Neural progenitor cell (in vitro differentiated cells): ENCODE measurements around the gene AATK. TPM values are rescaled to one million over a fixed set of nuclear protein-coding genes. Genes with fewer than 3 reads are reported as not detected.
A peak's percentile ranks its signal among the peaks of the same experiment; 100 is the strongest.

ENCODE experiments used
- DNase-seq: peaks from one replicate; pipeline ENCODE4 v3.0.0-alpha.2; 2016; ENCODE audit warnings: low spot score
- H2AFZ ChIP-seq: fragments of 200-600 bp; sonication (generic); replicated peaks from 2 replicates; pipeline ENCODE4 v1.6.1; 2016; ENCODE audit warnings: antibody characterized with exemption
- H3F3A ChIP-seq: fragments of 200-600 bp; sonication (generic); 2 replicates; pipeline ENCODE4 v1.6.1; 2016; ENCODE audit warnings: antibody characterized with exemption, low read depth
- H3K27ac ChIP-seq: fragments of 200-600 bp; sonication (generic); 2 replicates; pipeline ENCODE4 v1.5.1; 2016; ENCODE audit warnings: mild to moderate bottlenecking
- H3K27me3 ChIP-seq: fragments of 200-600 bp; sonication (generic); 2 replicates; pipeline ENCODE4 v1.6.1; 2016; ENCODE audit warnings: mild to moderate bottlenecking, moderate library complexity
- H3K36me3 ChIP-seq: fragments of 200-600 bp; sonication (generic); 2 replicates; pipeline ENCODE4 v1.5.1; 2016
- H3K4me1 ChIP-seq: fragments of 200-600 bp; sonication (generic); 2 replicates; pipeline ENCODE4 v1.6.1; 2016; ENCODE audit warnings: mixed run types
- H3K4me2 ChIP-seq: fragments of 200-600 bp; sonication (generic); 2 replicates; pipeline ENCODE4 v1.6.1; 2016
- H3K4me3 ChIP-seq: fragments of 200-600 bp; sonication (generic); 2 replicates; pipeline ENCODE4 v1.5.1; 2016
- H3K79me2 ChIP-seq: fragments of 200-600 bp; sonication (generic); 2 replicates; pipeline ENCODE4 v1.6.1; 2016; ENCODE audit warnings: low read depth
- H3K9ac ChIP-seq: fragments of 200-600 bp; sonication (generic); 2 replicates; pipeline ENCODE4 v1.6.1; 2016
- H3K9me3 ChIP-seq: fragments of 200-600 bp; sonication (generic); 2 replicates; pipeline ENCODE4 v1.5.1; 2016; ENCODE audit warnings: low read depth
- H4K20me1 ChIP-seq: fragments of 200-600 bp; sonication (generic); 2 replicates; pipeline ENCODE4 v1.6.1; 2016; ENCODE audit warnings: low read depth
- H3K27ac Mint-ChIP-seq: 3 replicates; pipeline ENCODE4 v1.8.0; 2021; ENCODE audit warnings: mixed read lengths
- H3K27me3 Mint-ChIP-seq: 2 replicates; pipeline ENCODE4 v1.8.0; 2022; ENCODE audit warnings: low read depth, mild to moderate bottlenecking, inconsistent platforms, moderate library complexity, mixed read lengths; ENCODE audit not compliant: insufficient read depth
- H3K36me3 Mint-ChIP-seq: 3 replicates; pipeline ENCODE4 v1.8.0; 2021; ENCODE audit warnings: mixed read lengths
- H3K4me1 Mint-ChIP-seq: 3 replicates; pipeline ENCODE4 v1.8.0; 2021; ENCODE audit warnings: mixed read lengths
- H3K4me3 Mint-ChIP-seq: 3 replicates; pipeline ENCODE4 v1.8.0; 2021; ENCODE audit warnings: mild to moderate bottlenecking, moderate library complexity, mixed read lengths
- H3K9me3 Mint-ChIP-seq: 3 replicates; pipeline ENCODE4 v1.8.0; 2020; ENCODE audit warnings: mixed read lengths
- EZH2 ChIP-seq: fragments of 200-600 bp; sonication (generic); IDR thresholded peaks from 2 replicates; pipeline ENCODE4 v1.6.1; 2017; ENCODE audit warnings: antibody characterized with exemption, mild to moderate bottlenecking, moderate library complexity
- EZH2phosphoT487 ChIP-seq: fragments of 200-600 bp; sonication (generic); IDR thresholded peaks from 2 replicates; pipeline ENCODE4 v1.6.1; 2017; ENCODE audit warnings: antibody characterized with exemption
- total RNA-seq: library from RNA; depleted of rRNA; stranded (reverse); fragments of >200 nt; gene quantifications from 2 replicates; pipeline ENCODE4 v1.2.3, GENCODE V29; 2015; ENCODE audit warnings: low replicate concordance
- TF ChIP-seq, protein P1 (sequence below): fragments of 200-600 bp; sonication (generic); IDR thresholded peaks from 2 replicates; pipeline ENCODE4 v1.5.1; 2017; ENCODE audit warnings: antibody characterized with exemption, mild to moderate bottlenecking

The AATK gene
- total RNA-seq, 1 donor from 2014 or later = 0.32 TPM

DNA sequence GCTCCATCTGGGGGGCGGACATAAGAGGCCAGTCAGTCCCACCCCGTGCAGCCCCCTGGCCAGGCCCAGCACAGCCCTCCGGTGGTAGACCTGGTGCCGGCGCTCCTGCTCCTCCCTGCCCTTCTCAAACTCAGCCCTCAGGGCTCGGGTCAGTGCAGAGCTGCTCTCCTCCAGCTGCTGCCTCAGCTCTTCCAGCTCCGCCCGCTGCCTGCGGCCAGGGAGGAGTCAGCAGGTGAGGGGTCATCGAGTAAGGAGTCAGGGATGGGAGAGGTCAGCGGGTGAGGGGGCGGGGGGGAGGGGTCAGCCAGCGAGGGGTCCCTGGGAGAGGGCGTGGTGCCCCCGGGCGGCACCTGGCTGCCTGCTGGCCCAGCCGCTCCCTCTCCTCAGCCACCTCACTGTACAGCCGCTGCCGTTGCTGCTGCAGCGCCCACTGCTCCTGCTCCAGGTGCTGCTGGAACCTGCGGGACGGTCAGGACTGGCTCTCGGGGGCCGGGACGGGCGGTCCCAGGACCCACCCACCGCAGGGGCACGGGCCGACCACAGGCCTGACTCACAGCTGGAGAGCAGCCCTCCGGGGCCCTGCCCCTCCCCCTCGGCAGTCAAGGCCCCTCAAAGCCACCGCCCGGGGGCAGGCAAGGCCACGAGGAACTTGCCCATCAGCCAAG lies 26.5 kb upstream of the AATK start:
- Mint-ChIP-seq H3K4me1 (no peaks in the 10 kb centered on the region), H3K27ac (no peak overlapping the region), H3K27me3 (no peaks in the 10 kb centered on the region), H3K4me3 (no peak overlapping the region), H3K36me3 (no peaks in the 10 kb centered on the region), H3K9me3 (no peaks in the 10 kb centered on the region)
- no peaks in the 10 kb centered on the region for H3F3A ChIP-seq
- no peak overlapping the region for H3K27ac ChIP-seq
- no peaks in the 10 kb centered on the region for H3K36me3 ChIP-seq
- DNase-seq = peak; percentile 16
- no peak overlapping the region for H3K9ac ChIP-seq
- H3K27me3 ChIP-seq = no peaks in the 10 kb centered on the region
- no peak overlapping the region for H3K4me2 ChIP-seq
- H3K4me1 ChIP-seq = no peaks in the 10 kb centered on the region
- TF ChIP-seq, protein P1, sequence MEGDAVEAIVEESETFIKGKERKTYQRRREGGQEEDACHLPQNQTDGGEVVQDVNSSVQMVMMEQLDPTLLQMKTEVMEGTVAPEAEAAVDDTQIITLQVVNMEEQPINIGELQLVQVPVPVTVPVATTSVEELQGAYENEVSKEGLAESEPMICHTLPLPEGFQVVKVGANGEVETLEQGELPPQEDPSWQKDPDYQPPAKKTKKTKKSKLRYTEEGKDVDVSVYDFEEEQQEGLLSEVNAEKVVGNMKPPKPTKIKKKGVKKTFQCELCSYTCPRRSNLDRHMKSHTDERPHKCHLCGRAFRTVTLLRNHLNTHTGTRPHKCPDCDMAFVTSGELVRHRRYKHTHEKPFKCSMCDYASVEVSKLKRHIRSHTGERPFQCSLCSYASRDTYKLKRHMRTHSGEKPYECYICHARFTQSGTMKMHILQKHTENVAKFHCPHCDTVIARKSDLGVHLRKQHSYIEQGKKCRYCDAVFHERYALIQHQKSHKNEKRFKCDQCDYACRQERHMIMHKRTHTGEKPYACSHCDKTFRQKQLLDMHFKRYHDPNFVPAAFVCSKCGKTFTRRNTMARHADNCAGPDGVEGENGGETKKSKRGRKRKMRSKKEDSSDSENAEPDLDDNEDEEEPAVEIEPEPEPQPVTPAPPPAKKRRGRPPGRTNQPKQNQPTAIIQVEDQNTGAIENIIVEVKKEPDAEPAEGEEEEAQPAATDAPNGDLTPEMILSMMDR = no peak
- no peak for TF ChIP-seq EZH2
- no peak for TF ChIP-seq EZH2phosphoT487
- no peaks in the 10 kb centered on the region for H3K9me3 ChIP-seq
- no peak overlapping the region for H2AFZ ChIP-seq
- no peaks in the 10 kb centered on the region for H3K79me2 ChIP-seq
- no peak overlapping the region for H3K4me3 ChIP-seq
- no peaks in the 10 kb centered on the region for H4K20me1 ChIP-seq

DNA sequence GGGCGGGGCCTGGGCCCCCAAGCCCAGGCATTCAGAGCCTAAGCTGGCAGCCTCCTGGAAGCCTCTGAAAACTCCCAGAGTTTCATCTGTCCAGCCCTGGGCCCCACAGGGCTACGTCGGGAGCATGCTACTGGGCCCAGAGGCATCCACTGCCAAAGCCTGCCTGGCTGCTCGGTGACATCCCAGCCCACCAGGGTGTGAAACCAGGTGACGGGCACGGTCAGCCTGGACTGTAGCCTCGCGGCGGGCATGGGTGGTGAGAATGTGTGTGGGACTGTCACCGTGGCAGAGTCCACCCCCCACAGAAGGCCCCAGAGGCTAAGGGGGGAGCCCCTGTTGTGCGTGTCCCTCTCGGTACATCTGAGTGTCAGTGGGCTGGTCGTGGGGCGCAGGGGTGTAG lies 25.6 kb upstream of the AATK start:
- Histone ChIP-seq H3F3A (no peaks in the 10 kb centered on the region), H3K27me3 (no peaks in the 10 kb centered on the region), H3K4me3 (no peak overlapping the region), H3K27ac (no peak overlapping the region), H3K79me2 (no peaks in the 10 kb centered on the region), H3K4me1 (no peaks in the 10 kb centered on the region), H2AFZ (no peak overlapping the region), H3K9me3 (no peaks in the 10 kb centered on the region), H3K9ac (no peak overlapping the region), H4K20me1 (no peaks in the 10 kb centered on the region), H3K36me3 (no peaks in the 10 kb centered on the region), H3K4me2 (no peak overlapping the region)
- TF ChIP-seq, protein P1 = no peak
- TF ChIP-seq EZH2phosphoT487 (no peak), EZH2 (no peak)
- no peak overlapping the region for H3K27ac Mint-ChIP-seq
- H3K4me3 Mint-ChIP-seq = no peak overlapping the region
- no peaks in the 10 kb centered on the region for H3K4me1 Mint-ChIP-seq
- H3K27me3 Mint-ChIP-seq = peaks cover 2% of the 10 kb centered on the region
- H3K9me3 Mint-ChIP-seq = no peaks in the 10 kb centered on the region
- H3K36me3 Mint-ChIP-seq = no peaks in the 10 kb centered on the region
- DNase-seq = no peak

DNA sequence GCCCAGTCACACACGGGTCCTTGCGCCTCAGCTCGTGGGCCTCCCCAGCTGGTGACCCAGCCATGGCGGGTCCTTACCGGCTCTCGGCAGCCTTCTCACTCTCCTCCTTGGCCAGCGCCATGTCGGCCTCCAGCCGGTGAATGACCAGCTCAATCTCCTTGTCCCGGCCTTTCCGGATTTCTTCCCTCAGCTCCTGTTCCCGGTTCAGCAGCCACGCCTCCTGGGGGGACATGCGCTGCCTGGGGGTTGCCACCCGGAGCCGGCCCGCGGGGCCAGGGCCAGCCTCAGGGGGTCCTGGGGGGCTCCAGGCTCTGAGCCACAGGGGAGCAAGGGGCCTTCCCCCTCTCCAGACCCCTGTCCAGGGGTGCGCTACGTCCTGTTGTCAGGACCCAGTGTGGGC lies 25.1 kb upstream of the AATK start:
- Histone ChIP-seq H3K36me3 (no peaks in the 10 kb centered on the region), H2AFZ (no peak overlapping the region), H3K4me2 (no peak overlapping the region), H3K27ac (no peak overlapping the region), H3K27me3 (no peaks in the 10 kb centered on the region), H3K4me3 (no peak overlapping the region), H3K9ac (no peak overlapping the region), H3K9me3 (no peaks in the 10 kb centered on the region), H3K4me1 (no peaks in the 10 kb centered on the region), H4K20me1 (no peaks in the 10 kb centered on the region), H3F3A (no peaks in the 10 kb centered on the region), H3K79me2 (no peaks in the 10 kb centered on the region)
- DNase-seq = no peak
- H3K27me3 Mint-ChIP-seq = peaks cover 7% of the 10 kb centered on the region
- TF ChIP-seq, protein P1 = no peak
- TF ChIP-seq EZH2phosphoT487 (no peak), EZH2 (no peak)
- H3K4me1 Mint-ChIP-seq = no peaks in the 10 kb centered on the region
- no peak overlapping the region for H3K4me3 Mint-ChIP-seq
- H3K36me3 Mint-ChIP-seq = no peaks in the 10 kb centered on the region
- no peaks in the 10 kb centered on the region for H3K9me3 Mint-ChIP-seq
- no peak overlapping the region for H3K27ac Mint-ChIP-seq
